ENCODE measurements around the gene CLEC3A.

The CLEC3A gene

GRCh38 chr16:78002915-78003538 lies 19.3 kb upstream of the CLEC3A start:
- Histone ChIP-seq H3K27me3 (ENCODE audit: insufficient read depth, insufficient read length) (no peaks in the 10 kb centered on the region), H3K4me1 (ENCODE audit: insufficient read depth, insufficient read length) (no peaks in the 10 kb centered on the region), H3K36me3 (ENCODE audit: insufficient read depth, insufficient read length, low read length) (no peaks in the 10 kb centered on the region), H3K4me3 (ENCODE audit: insufficient read length, low read depth) (no peak overlapping the region), H3K9me3 (ENCODE audit: insufficient read depth, low read length) (peaks cover 39% of the 10 kb centered on the region; the same call in 1 of the 2 replicates), H3K9ac (ENCODE audit: insufficient read length, low read depth) (no peak overlapping the region)
- peak; percentile 94 for DNase-seq (ENCODE audit: low read depth, low spot score)
- TF ChIP-seq SUZ12 (IDR thresholded peaks at IDR 0.05; ENCODE audit: extremely low read depth, insufficient read depth, insufficient read length) (no peak), YY1 (IDR thresholded peaks at IDR 0.05; ENCODE audit: insufficient read depth, insufficient read length) (peak; percentile 15), ZNF274 (IDR thresholded peaks at IDR 0.05; ENCODE audit: low read depth, low read length) (no peak)

GRCh38 chr16:78004517-78004916 lies 17.8 kb upstream of the CLEC3A start:
- no peak overlapping the region for H3K9ac ChIP-seq (ENCODE audit: insufficient read length, low read depth)
- no peaks in the 10 kb centered on the region for H3K4me1 ChIP-seq (ENCODE audit: insufficient read depth, insufficient read length)
- no peaks in the 10 kb centered on the region for H3K36me3 ChIP-seq (ENCODE audit: insufficient read depth, insufficient read length, low read length)
- DNase-seq (ENCODE audit: low read depth, low spot score) = no peak
- TF ChIP-seq SUZ12 (IDR thresholded peaks at IDR 0.05; ENCODE audit: extremely low read depth, insufficient read depth, insufficient read length) = no peak
- no peak for TF ChIP-seq YY1 (IDR thresholded peaks at IDR 0.05; ENCODE audit: insufficient read depth, insufficient read length)
- no peak for TF ChIP-seq ZNF274 (IDR thresholded peaks at IDR 0.05; ENCODE audit: low read depth, low read length)
- no peak overlapping the region for H3K4me3 ChIP-seq (ENCODE audit: insufficient read length, low read depth)
- H3K27me3 ChIP-seq (ENCODE audit: insufficient read depth, insufficient read length) = no peaks in the 10 kb centered on the region
- H3K9me3 ChIP-seq (ENCODE audit: insufficient read depth, low read length) = peaks cover 25% of the 10 kb centered on the region; the same call in 1 of the 2 replicates

GRCh38 chr16:78005881-78006280 lies 16.5 kb upstream of the CLEC3A start:
- Histone ChIP-seq H3K27me3 (ENCODE audit: insufficient read depth, insufficient read length) (no peaks in the 10 kb centered on the region), H3K4me3 (ENCODE audit: insufficient read length, low read depth) (no peak overlapping the region), H3K4me1 (ENCODE audit: insufficient read depth, insufficient read length) (no peaks in the 10 kb centered on the region), H3K9me3 (ENCODE audit: insufficient read depth, low read length) (peaks cover 14% of the 10 kb centered on the region; the same call in 1 of the 2 replicates), H3K9ac (ENCODE audit: insufficient read length, low read depth) (no peak overlapping the region), H3K36me3 (ENCODE audit: insufficient read depth, insufficient read length, low read length) (no peaks in the 10 kb centered on the region)
- no peak for DNase-seq (ENCODE audit: low read depth, low spot score)
- TF ChIP-seq ZNF274 (IDR thresholded peaks at IDR 0.05; ENCODE audit: low read depth, low read length) = no peak
- TF ChIP-seq YY1 (IDR thresholded peaks at IDR 0.05; ENCODE audit: insufficient read depth, insufficient read length) = no peak
- no peak for TF ChIP-seq SUZ12 (IDR thresholded peaks at IDR 0.05; ENCODE audit: extremely low read depth, insufficient read depth, insufficient read length)

- peaks cover 10% of the 10 kb centered on the region; the same call in 1 of the 2 replicates for H3K9me3 ChIP-seq (ENCODE audit: insufficient read depth, low read length)
- no peak overlapping the region for H3K9ac ChIP-seq (ENCODE audit: insufficient read length, low read depth)
- TF ChIP-seq ZNF274 (IDR thresholded peaks at IDR 0.05; ENCODE audit: low read depth, low read length) = no peak
- TF ChIP-seq SUZ12 (IDR thresholded peaks at IDR 0.05; ENCODE audit: extremely low read depth, insufficient read depth, insufficient read length) = no peak
- no peaks in the 10 kb centered on the region for H3K36me3 ChIP-seq (ENCODE audit: insufficient read depth, insufficient read length, low read length)
- DNase-seq (ENCODE audit: low read depth, low spot score) = no peak
- H3K4me3 ChIP-seq (ENCODE audit: insufficient read length, low read depth) = no peak overlapping the region
- H3K27me3 ChIP-seq (ENCODE audit: insufficient read depth, insufficient read length) = no peaks in the 10 kb centered on the region
- no peaks in the 10 kb centered on the region for H3K4me1 ChIP-seq (ENCODE audit: insufficient read depth, insufficient read length)
Observed at GRCh38 chr16:78007121-78007520, 15.2 kb upstream of the CLEC3A start.

GRCh38 chr16:78024159-78024558 lies 1.8 kb downstream of the CLEC3A start:
- H3K4me1 ChIP-seq (ENCODE audit: insufficient read depth, insufficient read length) = peaks cover 4% of the 10 kb centered on the region
- TF ChIP-seq SUZ12 (IDR thresholded peaks at IDR 0.05; ENCODE audit: extremely low read depth, insufficient read depth, insufficient read length) (no peak), ZNF274 (IDR thresholded peaks at IDR 0.05; ENCODE audit: low read depth, low read length) (no peak), YY1 (IDR thresholded peaks at IDR 0.05; ENCODE audit: insufficient read depth, insufficient read length) (no peak)
- H3K36me3 ChIP-seq (ENCODE audit: insufficient read depth, insufficient read length, low read length) = no peaks in the 10 kb centered on the region
- no peak overlapping the region for H3K9ac ChIP-seq (ENCODE audit: insufficient read length, low read depth)
- no peak overlapping the region for H3K4me3 ChIP-seq (ENCODE audit: insufficient read length, low read depth)
- peaks cover 3% of the 10 kb centered on the region for H3K27me3 ChIP-seq (ENCODE audit: insufficient read depth, insufficient read length)
- H3K9me3 ChIP-seq (ENCODE audit: insufficient read depth, low read length) = no peaks in the 10 kb centered on the region
- DNase-seq (ENCODE audit: low read depth, low spot score) = no peak

GRCh38 chr16:78025631-78026030 lies 3.3 kb downstream of the CLEC3A start:
- Histone ChIP-seq H3K27me3 (ENCODE audit: insufficient read depth, insufficient read length) (peaks cover 3% of the 10 kb centered on the region), H3K36me3 (ENCODE audit: insufficient read depth, insufficient read length, low read length) (no peaks in the 10 kb centered on the region), H3K9me3 (ENCODE audit: insufficient read depth, low read length) (no peaks in the 10 kb centered on the region), H3K9ac (ENCODE audit: insufficient read length, low read depth) (no peak overlapping the region), H3K4me3 (ENCODE audit: insufficient read length, low read depth) (no peak overlapping the region), H3K4me1 (ENCODE audit: insufficient read depth, insufficient read length) (peaks cover 4% of the 10 kb centered on the region)
- DNase-seq (ENCODE audit: low read depth, low spot score) = no peak
- TF ChIP-seq ZNF274 (IDR thresholded peaks at IDR 0.05; ENCODE audit: low read depth, low read length) = no peak
- no peak for TF ChIP-seq SUZ12 (IDR thresholded peaks at IDR 0.05; ENCODE audit: extremely low read depth, insufficient read depth, insufficient read length)
- TF ChIP-seq YY1 (IDR thresholded peaks at IDR 0.05; ENCODE audit: insufficient read depth, insufficient read length) = no peak

- no peak overlapping the region for H3K4me3 ChIP-seq (ENCODE audit: insufficient read length, low read depth)
- DNase-seq (ENCODE audit: low read depth, low spot score) = no peak
- peaks cover 3% of the 10 kb centered on the region for H3K27me3 ChIP-seq (ENCODE audit: insufficient read depth, insufficient read length)
- H3K9ac ChIP-seq (ENCODE audit: insufficient read length, low read depth) = no peak overlapping the region
- TF ChIP-seq SUZ12 (IDR thresholded peaks at IDR 0.05; ENCODE audit: extremely low read depth, insufficient read depth, insufficient read length) (no peak), YY1 (IDR thresholded peaks at IDR 0.05; ENCODE audit: insufficient read depth, insufficient read length) (no peak), ZNF274 (IDR thresholded peaks at IDR 0.05; ENCODE audit: low read depth, low read length) (no peak)
- H3K4me1 ChIP-seq (ENCODE audit: insufficient read depth, insufficient read length) = no peaks in the 10 kb centered on the region
- H3K36me3 ChIP-seq (ENCODE audit: insufficient read depth, insufficient read length, low read length) = no peaks in the 10 kb centered on the region
- no peaks in the 10 kb centered on the region for H3K9me3 ChIP-seq (ENCODE audit: insufficient read depth, low read length)
Observed at GRCh38 chr16:78028018-78028417, 5.7 kb downstream of the CLEC3A start.

All from NT2/D1 (cell line).